ENCODE measurements around the gene ACAP3.

DNA sequence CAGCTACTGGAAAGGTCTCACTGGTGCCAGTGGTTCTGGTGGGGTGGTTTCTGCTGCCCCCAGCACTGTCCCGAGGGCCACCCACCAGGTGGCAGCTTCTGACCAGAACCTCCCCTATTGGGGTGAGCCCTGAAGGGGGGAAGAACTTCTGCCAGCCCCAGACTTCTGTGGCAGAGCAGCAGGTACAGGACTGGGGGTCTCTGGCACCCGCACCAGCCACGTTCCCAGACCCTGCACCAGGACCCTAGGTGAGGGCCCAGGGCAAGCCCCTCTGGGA lies 2.3 kb upstream of the ACAP3 start:
- no peak for TF ChIP-seq EZH2 (IDR thresholded peaks at IDR 0.05)
- no peak for TF ChIP-seq POLR2AphosphoS5 (IDR thresholded peaks at IDR 0.05; ENCODE audit: borderline replicate concordance, low read depth, low read length)
